Liver (tissue), 9 donors: Measurements from ENCODE around the gene NELL1. TPM values are rescaled to one million over a fixed set of nuclear protein-coding genes. Genes with fewer than 3 reads are reported as not detected.

Experiments
- DNase-seq: peaks from one replicate; pipeline ENCODE4 v3.0.0-alpha.2; 2017; ENCODE audit warnings: low spot score
- H3K27ac ChIP-seq, 2 donors: one replicate each; pipeline ENCODE4 v1.7.0; 2013; ENCODE audit warnings: inconsistent platforms in 2 of 2, low read length in 2 of 2, control low read depth in 1 of 2, low read depth in 1 of 2, mild to moderate bottlenecking in 1 of 2
- H3K27me3 ChIP-seq, 4 donors: one replicate each; pipeline versions ENCODE4 v1.6.1 to v1.7.0; 2013; ENCODE audit warnings: low read length in 3 of 4, inconsistent platforms in 1 of 4, mild to moderate bottlenecking in 1 of 4, moderate library complexity in 1 of 4; ENCODE audit not compliant: control insufficient read depth in 4 of 4, insufficient read depth in 4 of 4
- H3K36me3 ChIP-seq, 4 donors: one replicate each; pipeline versions ENCODE4 v1.6.1 to v1.7.0; 2013; ENCODE audit warnings: low read length in 3 of 4, mild to moderate bottlenecking in 3 of 4, low read depth in 1 of 4, moderate library complexity in 1 of 4; ENCODE audit not compliant: control insufficient read depth in 4 of 4, insufficient read depth in 3 of 4
- H3K4me1 ChIP-seq, 4 donors: one replicate each; pipeline versions ENCODE4 v1.6.1 to v1.7.0; 2013; ENCODE audit warnings: low read length in 3 of 4, mild to moderate bottlenecking in 3 of 4, moderate library complexity in 1 of 4; ENCODE audit not compliant: control insufficient read depth in 4 of 4, insufficient read depth in 4 of 4
- H3K4me3 ChIP-seq, 3 donors: one replicate each; pipeline versions ENCODE4 v1.6.1 to v1.7.0; 2013; ENCODE audit warnings: low read length in 3 of 3, control low read depth in 1 of 3, low read depth in 1 of 3, mild to moderate bottlenecking in 1 of 3
- H3K9ac ChIP-seq, 2 donors: one replicate each; pipeline ENCODE4 v1.7.0; 2013; ENCODE audit warnings: low read length in 2 of 2, mild to moderate bottlenecking in 2 of 2, moderate library complexity in 2 of 2, control low read depth in 1 of 2, low read depth in 1 of 2
- H3K9me3 ChIP-seq, 4 donors: one replicate each; pipeline versions ENCODE4 v1.6.1 to v1.7.0; 2013; ENCODE audit warnings: low read length in 3 of 4; ENCODE audit not compliant: control insufficient read depth in 4 of 4
- EGR1 ChIP-seq, 2 donors: IDR thresholded peaks; 2 replicates each; pipeline ENCODE4 v1.6.1; 2016 to 2018; ENCODE audit warnings: antibody characterized with exemption in 2 of 2, low read depth in 2 of 2
- FOXA2 ChIP-seq: IDR thresholded peaks from 2 replicates; pipeline ENCODE4 v1.6.1; 2016; ENCODE audit warnings: antibody characterized with exemption
- GABPA ChIP-seq, 2 donors: IDR thresholded peaks in 1 of 2; conservative IDR thresholded peaks in 1 of 2; 2 replicates each; pipeline ENCODE4 v1.6.1; 2016; ENCODE audit warnings: antibody characterized with exemption in 2 of 2, mild to moderate bottlenecking in 1 of 2, moderate library complexity in 1 of 2
- HNF4A ChIP-seq, 2 donors: conservative IDR thresholded peaks; 2 replicates each; pipeline ENCODE4 v1.6.1; 2016; ENCODE audit warnings: antibody characterized with exemption in 2 of 2, mild to moderate bottlenecking in 2 of 2
- HNF4G ChIP-seq: IDR thresholded peaks from 2 replicates; pipeline ENCODE4 v1.6.1; 2016; ENCODE audit warnings: antibody characterized with exemption
- JUND ChIP-seq, 2 donors: IDR thresholded peaks; 2 replicates each; pipeline ENCODE4 v1.6.1; 2016; ENCODE audit warnings: antibody characterized with exemption in 2 of 2
- NR2F2 ChIP-seq: IDR thresholded peaks from 2 replicates; pipeline ENCODE4 v1.6.1; 2016; ENCODE audit warnings: antibody characterized with exemption
- RAD21 ChIP-seq, 2 donors: IDR thresholded peaks; 2 replicates each; pipeline ENCODE4 v1.6.1; 2016; ENCODE audit warnings: antibody characterized with exemption in 2 of 2, mild to moderate bottlenecking in 2 of 2
- TAF1 ChIP-seq: conservative IDR thresholded peaks from 2 replicates; pipeline ENCODE4 v1.6.1; 2016; ENCODE audit warnings: antibody characterized with exemption, mild to moderate bottlenecking
- YY1 ChIP-seq: IDR thresholded peaks from 2 replicates; pipeline ENCODE4 v1.6.1; 2016; ENCODE audit warnings: antibody characterized with exemption, mild to moderate bottlenecking
- WGBS: extraction: QIAGEN DNeasy Blood & Tissue Kit; methylation state at CpG from one replicate; pipeline ENCODE4 v1.1.7; 2013; 5-methylcytosine and 5-hydroxymethylcytosine counted together
- polyA plus RNA-seq, 2 donors: library from polyadenylated mRNA; stranded (reverse) in 1 of 2; unstranded in 1 of 2; fragments of 200-250 nt in 1 of 2; fragments of >200 nt in 1 of 2; fragmentation: Nextera tagmentation in 1 of 2; extraction: Ambion mirVana in 1 of 2; gene quantifications; one replicate each; pipeline versions ENCODE4 v1.2.1 to v1.2.3, GENCODE V29; 2013 to 2015
- total RNA-seq, 2 donors: library from RNA; depleted of rRNA; stranded (reverse); fragments of >200 nt; gene quantifications; one replicate each; pipeline ENCODE4 v1.2.3, GENCODE V29; 2014
- TF ChIP-seq, protein P1 (sequence below): IDR thresholded peaks from 2 replicates; pipeline ENCODE4 v1.6.1; 2016; ENCODE audit warnings: antibody characterized with exemption, mild to moderate bottlenecking
- TF ChIP-seq, protein P2 (sequence below): IDR thresholded peaks from 2 replicates; pipeline ENCODE4 v1.6.1; 2016; ENCODE audit warnings: antibody characterized with exemption
- TF ChIP-seq, protein P3 (sequence below): fragments of 150-350 bp; IDR thresholded peaks from 2 replicates; pipeline ENCODE4 v1.5.1; 2017; ENCODE audit warnings: improper control_type of control experiment, low read depth, low read length; ENCODE audit not compliant: missing input control
- donor health status: healthy.
- donor health status: healthy.
- donor health status: healthy.
- donor health status: healthy.
- donor health status: healthy.

NELL1 gene
- total and polyA plus RNA-seq, 4 donors = not detected

DNA sequence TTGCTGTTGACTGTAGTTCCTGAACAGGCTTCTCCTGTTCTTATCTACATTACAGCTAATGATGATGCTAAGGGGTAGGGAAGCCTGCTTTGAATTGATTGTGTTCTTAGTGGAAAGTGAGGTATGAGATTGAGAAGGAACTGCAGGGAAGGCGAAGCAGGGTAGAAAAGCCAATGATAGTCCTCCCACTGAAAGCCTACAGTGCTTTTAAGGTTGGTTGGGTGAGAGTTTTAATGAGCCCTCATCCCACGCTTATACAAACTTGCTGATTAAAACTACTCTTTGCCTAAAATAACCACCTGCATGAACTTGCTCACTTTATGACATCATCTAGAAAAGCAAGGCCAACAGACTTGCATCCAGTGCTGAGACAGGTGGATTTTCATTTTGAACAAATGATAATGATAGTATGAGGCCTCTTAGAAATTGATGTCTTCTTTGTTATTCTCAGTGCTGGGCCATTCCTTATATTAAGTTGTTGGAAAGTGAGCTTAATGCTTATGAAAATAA lies 891.1 kb downstream of the NELL1 start:
- Histone ChIP-seq H3K27ac (no peak overlapping the region), H3K9me3 (peaks cover 0 to 1% (median 0%) of the 10 kb centered on the region in 4 donors), H3K4me3 (no peak overlapping the region), H3K9ac (no peak overlapping the region), H3K4me1 (no peaks in the 10 kb centered on the region), H3K36me3 (no peaks in the 10 kb centered on the region), H3K27me3 (no peaks in the 10 kb centered on the region)
- WGBS = 60% methylated on average over 2 of the region's 2 CpGs
- no peak for TF ChIP-seq RAD21 (IDR thresholded peaks at IDR 0.05)
- no peak for TF ChIP-seq HNF4A (conservative IDR thresholded peaks at IDR 0.05)
- TF ChIP-seq JUND (IDR thresholded peaks at IDR 0.05) = no peak
- TF ChIP-seq FOXA2 = no peak
- TF ChIP-seq GABPA (IDR thresholded peaks at IDR 0.05 in 1 of 2, conservative IDR thresholded peaks at IDR 0.05 in 1 of 2) = no peak
- TF ChIP-seq EGR1 (IDR thresholded peaks at IDR 0.05; ENCODE audit: low read depth in 2 of 2) = no peak
- TF ChIP-seq YY1 = no peak
- TF ChIP-seq TAF1 = no peak
- TF ChIP-seq, protein P1, sequence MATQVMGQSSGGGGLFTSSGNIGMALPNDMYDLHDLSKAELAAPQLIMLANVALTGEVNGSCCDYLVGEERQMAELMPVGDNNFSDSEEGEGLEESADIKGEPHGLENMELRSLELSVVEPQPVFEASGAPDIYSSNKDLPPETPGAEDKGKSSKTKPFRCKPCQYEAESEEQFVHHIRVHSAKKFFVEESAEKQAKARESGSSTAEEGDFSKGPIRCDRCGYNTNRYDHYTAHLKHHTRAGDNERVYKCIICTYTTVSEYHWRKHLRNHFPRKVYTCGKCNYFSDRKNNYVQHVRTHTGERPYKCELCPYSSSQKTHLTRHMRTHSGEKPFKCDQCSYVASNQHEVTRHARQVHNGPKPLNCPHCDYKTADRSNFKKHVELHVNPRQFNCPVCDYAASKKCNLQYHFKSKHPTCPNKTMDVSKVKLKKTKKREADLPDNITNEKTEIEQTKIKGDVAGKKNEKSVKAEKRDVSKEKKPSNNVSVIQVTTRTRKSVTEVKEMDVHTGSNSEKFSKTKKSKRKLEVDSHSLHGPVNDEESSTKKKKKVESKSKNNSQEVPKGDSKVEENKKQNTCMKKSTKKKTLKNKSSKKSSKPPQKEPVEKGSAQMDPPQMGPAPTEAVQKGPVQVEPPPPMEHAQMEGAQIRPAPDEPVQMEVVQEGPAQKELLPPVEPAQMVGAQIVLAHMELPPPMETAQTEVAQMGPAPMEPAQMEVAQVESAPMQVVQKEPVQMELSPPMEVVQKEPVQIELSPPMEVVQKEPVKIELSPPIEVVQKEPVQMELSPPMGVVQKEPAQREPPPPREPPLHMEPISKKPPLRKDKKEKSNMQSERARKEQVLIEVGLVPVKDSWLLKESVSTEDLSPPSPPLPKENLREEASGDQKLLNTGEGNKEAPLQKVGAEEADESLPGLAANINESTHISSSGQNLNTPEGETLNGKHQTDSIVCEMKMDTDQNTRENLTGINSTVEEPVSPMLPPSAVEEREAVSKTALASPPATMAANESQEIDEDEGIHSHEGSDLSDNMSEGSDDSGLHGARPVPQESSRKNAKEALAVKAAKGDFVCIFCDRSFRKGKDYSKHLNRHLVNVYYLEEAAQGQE = no peak
- TF ChIP-seq HNF4G = no peak
- TF ChIP-seq, protein P2, sequence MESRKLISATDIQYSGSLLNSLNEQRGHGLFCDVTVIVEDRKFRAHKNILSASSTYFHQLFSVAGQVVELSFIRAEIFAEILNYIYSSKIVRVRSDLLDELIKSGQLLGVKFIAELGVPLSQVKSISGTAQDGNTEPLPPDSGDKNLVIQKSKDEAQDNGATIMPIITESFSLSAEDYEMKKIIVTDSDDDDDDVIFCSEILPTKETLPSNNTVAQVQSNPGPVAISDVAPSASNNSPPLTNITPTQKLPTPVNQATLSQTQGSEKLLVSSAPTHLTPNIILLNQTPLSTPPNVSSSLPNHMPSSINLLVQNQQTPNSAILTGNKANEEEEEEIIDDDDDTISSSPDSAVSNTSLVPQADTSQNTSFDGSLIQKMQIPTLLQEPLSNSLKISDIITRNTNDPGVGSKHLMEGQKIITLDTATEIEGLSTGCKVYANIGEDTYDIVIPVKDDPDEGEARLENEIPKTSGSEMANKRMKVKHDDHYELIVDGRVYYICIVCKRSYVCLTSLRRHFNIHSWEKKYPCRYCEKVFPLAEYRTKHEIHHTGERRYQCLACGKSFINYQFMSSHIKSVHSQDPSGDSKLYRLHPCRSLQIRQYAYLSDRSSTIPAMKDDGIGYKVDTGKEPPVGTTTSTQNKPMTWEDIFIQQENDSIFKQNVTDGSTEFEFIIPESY = no peak
- TF ChIP-seq NR2F2 = no peak
- TF ChIP-seq, protein P3, sequence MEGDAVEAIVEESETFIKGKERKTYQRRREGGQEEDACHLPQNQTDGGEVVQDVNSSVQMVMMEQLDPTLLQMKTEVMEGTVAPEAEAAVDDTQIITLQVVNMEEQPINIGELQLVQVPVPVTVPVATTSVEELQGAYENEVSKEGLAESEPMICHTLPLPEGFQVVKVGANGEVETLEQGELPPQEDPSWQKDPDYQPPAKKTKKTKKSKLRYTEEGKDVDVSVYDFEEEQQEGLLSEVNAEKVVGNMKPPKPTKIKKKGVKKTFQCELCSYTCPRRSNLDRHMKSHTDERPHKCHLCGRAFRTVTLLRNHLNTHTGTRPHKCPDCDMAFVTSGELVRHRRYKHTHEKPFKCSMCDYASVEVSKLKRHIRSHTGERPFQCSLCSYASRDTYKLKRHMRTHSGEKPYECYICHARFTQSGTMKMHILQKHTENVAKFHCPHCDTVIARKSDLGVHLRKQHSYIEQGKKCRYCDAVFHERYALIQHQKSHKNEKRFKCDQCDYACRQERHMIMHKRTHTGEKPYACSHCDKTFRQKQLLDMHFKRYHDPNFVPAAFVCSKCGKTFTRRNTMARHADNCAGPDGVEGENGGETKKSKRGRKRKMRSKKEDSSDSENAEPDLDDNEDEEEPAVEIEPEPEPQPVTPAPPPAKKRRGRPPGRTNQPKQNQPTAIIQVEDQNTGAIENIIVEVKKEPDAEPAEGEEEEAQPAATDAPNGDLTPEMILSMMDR = no peak
- no peak for DNase-seq

DNA sequence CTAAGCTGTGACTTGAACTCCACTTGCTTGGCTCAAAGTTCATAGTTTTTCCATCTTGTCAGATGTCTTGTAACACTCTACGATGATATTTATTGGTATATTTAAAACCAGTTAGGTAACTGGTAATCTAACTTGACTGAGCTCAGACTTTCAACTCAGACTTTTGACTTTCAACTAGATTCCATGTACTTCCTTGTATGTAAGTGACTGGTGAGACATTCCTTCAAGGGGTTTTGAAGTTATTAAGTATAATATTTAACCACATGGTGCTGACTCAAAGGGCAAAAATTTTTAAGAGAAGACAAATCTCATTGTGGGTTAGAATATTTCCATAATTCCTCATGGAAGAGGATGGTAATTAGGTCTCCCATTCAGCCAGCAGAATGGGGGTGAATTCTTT lies 892.2 kb downstream of the NELL1 start:
- H3K9ac ChIP-seq = no peak overlapping the region
- no peak for TF ChIP-seq HNF4G
- TF ChIP-seq, protein P2 = no peak
- 72% methylated on average over 1 of the region's 1 CpG for WGBS
- no peaks in the 10 kb centered on the region for H3K27me3 ChIP-seq
- peaks cover 0 to 1% (median 0%) of the 10 kb centered on the region in 4 donors for H3K9me3 ChIP-seq
- no peak overlapping the region for H3K4me3 ChIP-seq
- no peaks in the 10 kb centered on the region for H3K4me1 ChIP-seq
- no peaks in the 10 kb centered on the region for H3K36me3 ChIP-seq
- DNase-seq = no peak
- no peak overlapping the region for H3K27ac ChIP-seq
